ENCODE results near the gene ADAM15.

Gene ADAM15

DNA sequence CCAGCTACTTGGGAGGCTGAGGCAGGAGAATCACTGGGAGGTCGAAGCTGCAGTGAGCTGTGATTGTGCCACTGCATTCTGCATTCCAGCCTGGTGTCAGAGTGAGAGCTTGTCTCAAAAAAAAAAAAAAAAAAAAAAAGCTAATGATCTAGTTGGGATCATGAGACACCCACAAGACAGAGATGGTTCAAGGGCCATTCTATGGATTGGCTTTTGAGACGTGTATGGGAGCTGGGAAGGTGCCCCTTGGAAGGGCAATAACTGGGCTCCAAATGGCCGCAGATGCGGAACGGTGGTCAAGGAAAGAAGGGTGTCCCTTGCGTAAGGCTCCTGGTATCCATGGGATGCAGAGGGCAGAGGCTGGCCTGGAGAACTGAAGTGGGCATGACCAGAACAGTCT is 6.8 kb upstream of the ADAM15 start:
- TF ChIP-seq, protein P1, sequence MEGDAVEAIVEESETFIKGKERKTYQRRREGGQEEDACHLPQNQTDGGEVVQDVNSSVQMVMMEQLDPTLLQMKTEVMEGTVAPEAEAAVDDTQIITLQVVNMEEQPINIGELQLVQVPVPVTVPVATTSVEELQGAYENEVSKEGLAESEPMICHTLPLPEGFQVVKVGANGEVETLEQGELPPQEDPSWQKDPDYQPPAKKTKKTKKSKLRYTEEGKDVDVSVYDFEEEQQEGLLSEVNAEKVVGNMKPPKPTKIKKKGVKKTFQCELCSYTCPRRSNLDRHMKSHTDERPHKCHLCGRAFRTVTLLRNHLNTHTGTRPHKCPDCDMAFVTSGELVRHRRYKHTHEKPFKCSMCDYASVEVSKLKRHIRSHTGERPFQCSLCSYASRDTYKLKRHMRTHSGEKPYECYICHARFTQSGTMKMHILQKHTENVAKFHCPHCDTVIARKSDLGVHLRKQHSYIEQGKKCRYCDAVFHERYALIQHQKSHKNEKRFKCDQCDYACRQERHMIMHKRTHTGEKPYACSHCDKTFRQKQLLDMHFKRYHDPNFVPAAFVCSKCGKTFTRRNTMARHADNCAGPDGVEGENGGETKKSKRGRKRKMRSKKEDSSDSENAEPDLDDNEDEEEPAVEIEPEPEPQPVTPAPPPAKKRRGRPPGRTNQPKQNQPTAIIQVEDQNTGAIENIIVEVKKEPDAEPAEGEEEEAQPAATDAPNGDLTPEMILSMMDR (IDR thresholded peaks at IDR 0.05): no peak
- no peaks in the 10 kb centered on the region for H3K36me3 Mint-ChIP-seq (ENCODE audit: low read depth)
- no peak for DNase-seq
- H3K4me1 Mint-ChIP-seq: peaks cover 49% of the 10 kb centered on the region
- peaks cover 8% of the 10 kb centered on the region for H3K27me3 Mint-ChIP-seq (ENCODE audit: low read depth, poor library complexity)
- H3K27ac Mint-ChIP-seq: no peak overlapping the region
- no peaks in the 10 kb centered on the region for H3K9me3 Mint-ChIP-seq
- no peak overlapping the region for H3K4me3 Mint-ChIP-seq

GRCh38 chr1:155044812-155045657 is 6.1 kb upstream of the ADAM15 start:
- Mint-ChIP-seq H3K9me3 (no peaks in the 10 kb centered on the region), H3K27ac (no peak overlapping the region), H3K4me1 (peaks cover 56% of the 10 kb centered on the region), H3K36me3 (ENCODE audit: low read depth) (no peaks in the 10 kb centered on the region), H3K27me3 (ENCODE audit: low read depth, poor library complexity) (peaks cover 8% of the 10 kb centered on the region), H3K4me3 (no peak overlapping the region)
- DNase-seq: peak; percentile 62
- TF ChIP-seq, protein P1 (IDR thresholded peaks at IDR 0.05): peak; percentile 53

DNA sequence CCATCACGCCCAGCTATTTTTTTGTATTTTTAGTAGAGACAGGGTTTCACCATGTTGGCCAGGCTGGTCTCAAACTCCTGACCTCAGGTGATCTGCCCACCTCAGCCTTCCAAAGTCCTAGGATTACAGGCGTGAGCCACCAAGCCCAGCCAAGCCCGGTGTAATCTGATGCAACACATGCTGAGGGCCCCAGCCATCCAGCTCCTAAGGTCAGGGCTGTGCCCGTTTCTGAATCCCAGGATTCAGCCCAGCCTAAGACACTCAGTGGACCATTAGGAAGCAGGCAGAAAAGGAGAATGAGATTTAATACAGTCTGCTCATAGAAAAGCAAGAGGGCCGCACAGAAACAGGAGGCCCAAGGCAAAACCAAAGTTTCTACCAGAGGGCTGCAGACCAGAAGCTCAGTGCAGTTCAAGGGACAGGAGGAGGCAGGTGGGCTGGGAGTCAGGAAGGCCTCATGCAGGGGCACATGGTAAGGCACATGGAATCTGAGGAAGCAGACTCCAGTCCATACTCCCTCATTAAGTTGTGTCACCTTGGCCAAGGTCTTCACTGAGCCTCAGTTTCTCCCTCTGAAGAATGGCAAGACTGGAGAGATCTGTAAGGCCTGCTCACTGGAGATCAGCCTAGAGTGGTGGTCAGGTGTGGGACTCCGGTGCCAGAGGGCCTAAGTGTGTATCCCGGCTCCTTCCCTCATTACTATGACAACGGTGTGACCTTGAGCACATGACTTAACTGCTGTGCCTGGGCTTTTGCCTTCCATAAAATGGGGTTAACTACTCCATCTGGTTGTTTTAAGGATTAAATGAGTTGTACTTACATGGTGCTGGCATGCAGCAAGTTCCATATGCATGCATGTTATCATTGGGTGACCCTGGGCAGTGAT is 2.4 kb upstream of the ADAM15 start:
- H3K4me1 Mint-ChIP-seq: peaks cover 72% of the 10 kb centered on the region
- H3K4me3 Mint-ChIP-seq: peak overlapping the region; percentile 16

GRCh38 chr1:155049651-155050559 is 1.2 kb upstream of the ADAM15 start:
- TF ChIP-seq, protein P1 (IDR thresholded peaks at IDR 0.05): no peak
- H3K27ac Mint-ChIP-seq: peak overlapping the region; percentile 29
- peak overlapping the region; percentile 82 for H3K4me3 Mint-ChIP-seq
- peaks cover 60% of the 10 kb centered on the region for H3K4me1 Mint-ChIP-seq
- no peaks in the 10 kb centered on the region for H3K36me3 Mint-ChIP-seq (ENCODE audit: low read depth)
- DNase-seq: no peak
- H3K27me3 Mint-ChIP-seq (ENCODE audit: low read depth, poor library complexity): peaks cover 11% of the 10 kb centered on the region
- no peaks in the 10 kb centered on the region for H3K9me3 Mint-ChIP-seq

More for the DNA sequence above, 2.4 kb upstream of the ADAM15 start:
- no peak for DNase-seq
- H3K36me3 Mint-ChIP-seq (ENCODE audit: low read depth): no peaks in the 10 kb centered on the region
- peak overlapping the region; percentile 29 for H3K27ac Mint-ChIP-seq
- H3K9me3 Mint-ChIP-seq: no peaks in the 10 kb centered on the region
- peaks cover 11% of the 10 kb centered on the region for H3K27me3 Mint-ChIP-seq (ENCODE audit: low read depth, poor library complexity)
- TF ChIP-seq, protein P1 (IDR thresholded peaks at IDR 0.05): no peak

- no peaks in the 10 kb centered on the region for H3K36me3 Mint-ChIP-seq (ENCODE audit: low read depth)
- H3K27me3 Mint-ChIP-seq (ENCODE audit: low read depth, poor library complexity): peaks cover 11% of the 10 kb centered on the region
- no peak overlapping the region for H3K27ac Mint-ChIP-seq
- no peaks in the 10 kb centered on the region for H3K9me3 Mint-ChIP-seq
- peaks cover 51% of the 10 kb centered on the region for H3K4me1 Mint-ChIP-seq
- peak overlapping the region; percentile 84 for H3K4me3 Mint-ChIP-seq
- no peak for DNase-seq
- TF ChIP-seq, protein P1 (IDR thresholded peaks at IDR 0.05): no peak
These were observed 243 bp downstream of the ADAM15 start for GRCh38 chr1:155051342-155051776.
